Spleen (tissue), 11 donors: ENCODE data around the gene KIAA1549. TPM values are rescaled to one million over a fixed set of nuclear protein-coding genes. Genes with fewer than 3 reads are reported as not detected.

Experiments
- DNase-seq: peaks from one replicate; pipeline ENCODE4 v3.0.0-alpha.2; 2020
- H3K27ac ChIP-seq, 8 donors: fragments of 200-600 bp; sonication (generic) in 7 of 8; 1 replicate in 4 of 8; 2 replicates in 4 of 8; pipeline versions ENCODE4 v1.5.0 to v1.8.0; 2016 to 2021; ENCODE audit warnings: inconsistent platforms in 4 of 8, mild to moderate bottlenecking in 4 of 8, moderate library complexity in 1 of 8
- H3K27me3 ChIP-seq, 7 donors: fragments of 200-600 bp; sonication (generic) in 6 of 7; replicated peaks in 1 of 7; 1 replicate in 4 of 7; 2 replicates in 3 of 7; pipeline versions ENCODE4 v1.5.0 to v1.8.0; 2016 to 2021; ENCODE audit warnings: inconsistent platforms in 3 of 7, mild to moderate bottlenecking in 1 of 7
- H3K36me3 ChIP-seq, 6 donors: fragments of 200-600 bp; sonication (generic) in 5 of 6; 1 replicate in 4 of 6; 2 replicates in 2 of 6; pipeline versions ENCODE4 v1.5.0 to v1.8.0; 2016 to 2021; ENCODE audit warnings: inconsistent platforms in 2 of 6
- H3K4me1 ChIP-seq, 6 donors: fragments of 200-600 bp; sonication (generic) in 5 of 6; 1 replicate in 3 of 6; 2 replicates in 3 of 6; pipeline versions ENCODE4 v1.5.0 to v1.8.0; 2016 to 2021; ENCODE audit warnings: inconsistent platforms in 3 of 6
- H3K4me3 ChIP-seq, 8 donors: fragments of 200-600 bp; sonication (generic) in 7 of 8; 1 replicate in 4 of 8; 2 replicates in 4 of 8; pipeline versions ENCODE4 v1.5.0 to v1.8.0; 2016 to 2021; ENCODE audit warnings: inconsistent platforms in 4 of 8, mild to moderate bottlenecking in 4 of 8, moderate library complexity in 2 of 8
- H3K9me3 ChIP-seq, 8 donors: fragments of 200-600 bp; sonication (generic) in 7 of 8; 1 replicate in 4 of 8; 2 replicates in 4 of 8; pipeline versions ENCODE4 v1.5.0 to v1.8.0; 2016 to 2021; ENCODE audit warnings: inconsistent platforms in 4 of 8
- POLR2A ChIP-seq, 3 donors: fragments of 450-650 bp; IDR thresholded peaks; one replicate each; pipeline ENCODE4 v1.5.1; 2017; ENCODE audit warnings: antibody characterized with exemption in 3 of 3, mild to moderate bottlenecking in 1 of 3
- POLR2AphosphoS5 ChIP-seq, 3 donors: sonication (generic); formaldehyde crosslinking; IDR thresholded peaks; one replicate each; pipeline ENCODE4 v1.5.1; 2017; ENCODE audit warnings: antibody characterized with exemption in 3 of 3
- WGBS, 5 donors: extraction: QIAGEN DNeasy Blood & Tissue Kit in 3 of 5; methylation state at CpG; one replicate each; pipeline versions ENCODE4 v1.1.5 to v1.1.7; 2013 to 2018; 5-methylcytosine and 5-hydroxymethylcytosine counted together
- intact Hi-C: fragments of 100-400 bp; cut with DNase I; formaldehyde crosslinking; loops from one replicate; pipeline ENCODE4 v1.15.0; 2023; ENCODE audit warnings: low total_unique reads
- polyA plus RNA-seq, 3 donors: library from polyadenylated mRNA; stranded (reverse); fragments of 200-250 nt; gene quantifications; one replicate each; pipeline ENCODE4 v1.2.1, GENCODE V29; 2013
- total RNA-seq, 7 donors: library from RNA; depleted of rRNA in 3 of 7; stranded (reverse); fragments of >200 nt in 3 of 7; fragmentation: NEBNext Ultra II Directional in 4 of 7; extraction: Animal tissue kit (Norgen Biotek cat#: 25700) in 4 of 7; gene quantifications; one replicate each; pipeline versions ENCODE4 v1.1.0 to v1.2.1, GENCODE V29; 2016 to 2021
- TF ChIP-seq, protein P1 (sequence below), 11 experiments: fragments of 200-600 bp in 7 of 11; fragments of 450-650 bp in 4 of 11; sonication (generic) in 4 of 11; IDR thresholded peaks in 8 of 11; conservative IDR thresholded peaks in 3 of 11; 1 replicate in 7 of 11; 2 replicates in 4 of 11; pipeline versions ENCODE4 v1.4.0 to v1.8.0; 2016 to 2021; ENCODE audit warnings: antibody characterized with exemption in 11 of 11, inconsistent platforms in 4 of 11, mild to moderate bottlenecking in 1 of 11
- donor health status: healthy with polysubstance abuse.
- donor health status: DM: no; HTN: no; CAD: no; lungs with moderate emphysema.
- donor health status: DM: no; HTN: no; CAD: no.
- donor health status: Bipolar disorder and iron deficiency.
- donor health status: healthy.
- donor health status: DM: no; HTN: no; CAD: no.
- donor health status: DM: yes; HTN: yes; CAD: no.

KIAA1549 gene
- total and polyA plus RNA-seq, 10 donors: 0.03 to 1.8 (median 0.85) TPM

DNA sequence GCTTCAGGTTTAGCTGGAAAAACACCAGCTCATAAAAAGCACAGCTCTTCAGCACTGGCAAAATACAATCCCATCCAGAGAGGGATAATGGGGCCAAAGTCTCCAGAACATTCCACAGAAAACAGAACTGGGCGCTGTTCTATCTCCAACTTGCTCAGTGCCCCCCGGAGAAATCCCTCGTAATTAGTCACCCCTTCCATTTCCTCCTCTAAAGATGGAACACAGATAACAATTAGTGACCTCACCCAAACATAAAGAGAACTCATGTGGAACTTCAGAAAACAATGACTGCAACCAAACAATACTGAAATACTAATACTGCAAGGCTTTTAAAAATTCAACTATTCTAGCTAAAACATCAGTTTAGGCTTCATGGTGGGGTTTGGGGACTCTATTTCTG is 46.3 kb downstream of the KIAA1549 start:
- Histone ChIP-seq H3K27ac (no peak overlapping the region), H3K9me3 (no peaks in the 10 kb centered on the region), H3K4me1 (no peaks in the 10 kb centered on the region), H3K27me3 (no peaks in the 10 kb centered on the region), H3K4me3 (no peak overlapping the region), H3K36me3 (no peaks in the 10 kb centered on the region)
- intact Hi-C loops: no loop called here
- no peak for DNase-seq
- TF ChIP-seq POLR2A (IDR thresholded peaks at IDR 0.05) (no peak), POLR2AphosphoS5 (IDR thresholded peaks at IDR 0.05) (no peak)
- TF ChIP-seq, protein P1, sequence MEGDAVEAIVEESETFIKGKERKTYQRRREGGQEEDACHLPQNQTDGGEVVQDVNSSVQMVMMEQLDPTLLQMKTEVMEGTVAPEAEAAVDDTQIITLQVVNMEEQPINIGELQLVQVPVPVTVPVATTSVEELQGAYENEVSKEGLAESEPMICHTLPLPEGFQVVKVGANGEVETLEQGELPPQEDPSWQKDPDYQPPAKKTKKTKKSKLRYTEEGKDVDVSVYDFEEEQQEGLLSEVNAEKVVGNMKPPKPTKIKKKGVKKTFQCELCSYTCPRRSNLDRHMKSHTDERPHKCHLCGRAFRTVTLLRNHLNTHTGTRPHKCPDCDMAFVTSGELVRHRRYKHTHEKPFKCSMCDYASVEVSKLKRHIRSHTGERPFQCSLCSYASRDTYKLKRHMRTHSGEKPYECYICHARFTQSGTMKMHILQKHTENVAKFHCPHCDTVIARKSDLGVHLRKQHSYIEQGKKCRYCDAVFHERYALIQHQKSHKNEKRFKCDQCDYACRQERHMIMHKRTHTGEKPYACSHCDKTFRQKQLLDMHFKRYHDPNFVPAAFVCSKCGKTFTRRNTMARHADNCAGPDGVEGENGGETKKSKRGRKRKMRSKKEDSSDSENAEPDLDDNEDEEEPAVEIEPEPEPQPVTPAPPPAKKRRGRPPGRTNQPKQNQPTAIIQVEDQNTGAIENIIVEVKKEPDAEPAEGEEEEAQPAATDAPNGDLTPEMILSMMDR (IDR thresholded peaks at IDR 0.05 in 8 of 11, conservative IDR thresholded peaks at IDR 0.05 in 3 of 11): no peak
- 56 to 75% (median 64%) methylated on average over 3 of the region's 3 CpGs for WGBS, 5 donors

DNA sequence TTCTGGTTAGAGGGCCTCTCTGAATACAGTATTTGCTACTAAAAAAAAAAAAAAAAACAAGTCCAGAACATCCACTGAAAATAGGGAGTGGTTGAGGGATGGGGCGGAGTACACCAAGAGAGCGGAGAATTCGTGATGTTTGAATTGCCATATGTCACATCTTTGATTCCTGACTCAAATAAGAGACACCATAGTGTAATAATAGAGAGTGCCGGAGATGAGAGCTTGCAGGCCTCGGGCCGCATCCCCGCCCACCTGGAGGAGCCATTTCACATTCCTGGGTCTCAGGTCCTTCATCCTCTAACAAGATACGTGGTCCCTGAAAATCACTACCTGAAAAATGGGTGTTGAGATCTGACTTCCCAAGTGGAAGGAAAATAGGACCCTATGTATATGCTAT is 46.8 kb downstream of the KIAA1549 start:
- TF ChIP-seq POLR2A (IDR thresholded peaks at IDR 0.05): no peak
- TF ChIP-seq, protein P1 (IDR thresholded peaks at IDR 0.05 in 8 of 11, conservative IDR thresholded peaks at IDR 0.05 in 3 of 11): no peak
- no peak for TF ChIP-seq POLR2AphosphoS5 (IDR thresholded peaks at IDR 0.05)
- no peaks in the 10 kb centered on the region for H3K9me3 ChIP-seq
- intact Hi-C loops: no loop called here
- no peaks in the 10 kb centered on the region for H3K36me3 ChIP-seq
- DNase-seq: no peak
- H3K4me3 ChIP-seq: no peak overlapping the region
- no peaks in the 10 kb centered on the region for H3K4me1 ChIP-seq
- 86 to 95% (median 92%) methylated on average over 8 of the region's 8 CpGs for WGBS, 5 donors
- H3K27me3 ChIP-seq: no peaks in the 10 kb centered on the region
- H3K27ac ChIP-seq: no peak overlapping the region

DNA sequence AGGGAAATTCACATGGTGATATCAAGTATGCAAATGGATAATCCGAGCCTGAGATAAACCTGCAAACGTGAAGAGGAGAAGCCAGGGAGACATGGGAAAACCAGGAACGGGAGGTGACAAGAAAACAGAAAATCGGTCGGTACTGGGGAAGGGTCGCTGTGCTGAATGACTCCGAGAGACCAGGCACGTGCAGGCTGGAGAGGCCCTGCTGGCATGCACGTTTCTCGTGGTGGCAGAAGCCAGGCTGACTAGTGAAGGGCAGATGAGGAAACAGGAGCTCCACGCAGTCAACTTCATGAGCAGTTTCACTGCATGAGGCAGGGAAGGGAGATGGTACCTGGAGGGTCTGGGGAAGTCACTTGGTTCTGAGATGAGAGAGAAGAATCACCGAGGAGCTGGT is 48.3 kb downstream of the KIAA1549 start:
- intact Hi-C loops: no loop called here
- Histone ChIP-seq H3K36me3 (no peaks in the 10 kb centered on the region), H3K4me3 (no peak overlapping the region), H3K27ac (no peak overlapping the region), H3K4me1 (no peaks in the 10 kb centered on the region), H3K27me3 (no peaks in the 10 kb centered on the region), H3K9me3 (no peaks in the 10 kb centered on the region)
- TF ChIP-seq POLR2A (IDR thresholded peaks at IDR 0.05) (no peak), POLR2AphosphoS5 (IDR thresholded peaks at IDR 0.05) (no peak)
- TF ChIP-seq, protein P1 (IDR thresholded peaks at IDR 0.05 in 8 of 11, conservative IDR thresholded peaks at IDR 0.05 in 3 of 11): no peak
- no peak for DNase-seq
- 86 to 94% (median 91%) methylated on average over 12 of the region's 12 CpGs for WGBS, 5 donors

DNA sequence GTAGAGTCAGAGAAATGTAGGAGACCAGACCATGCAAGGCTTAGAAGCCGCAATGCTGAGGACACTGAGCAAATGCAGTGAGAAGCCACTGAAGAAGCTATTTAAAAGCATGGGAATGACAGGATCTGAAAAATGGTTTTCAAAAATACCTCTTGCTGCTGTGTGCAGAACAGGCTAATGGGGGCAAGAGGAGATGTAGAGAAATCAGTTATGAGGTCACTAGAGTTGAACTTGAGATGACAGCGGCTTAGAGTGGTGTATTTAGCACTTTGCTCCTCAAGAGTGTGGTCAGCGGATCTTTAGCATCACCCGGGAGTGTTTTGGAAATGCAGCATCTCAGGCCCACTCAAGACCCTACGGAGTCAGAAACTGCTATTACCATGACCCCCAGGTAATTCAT is 48.8 kb downstream of the KIAA1549 start:
- Histone ChIP-seq H3K9me3 (no peaks in the 10 kb centered on the region), H3K36me3 (no peaks in the 10 kb centered on the region), H3K27me3 (no peaks in the 10 kb centered on the region), H3K4me3 (no peak overlapping the region), H3K27ac (no peak overlapping the region), H3K4me1 (no peaks in the 10 kb centered on the region)
- TF ChIP-seq POLR2AphosphoS5 (IDR thresholded peaks at IDR 0.05) (no peak), POLR2A (IDR thresholded peaks at IDR 0.05) (no peak)
- TF ChIP-seq, protein P1 (IDR thresholded peaks at IDR 0.05 in 8 of 11, conservative IDR thresholded peaks at IDR 0.05 in 3 of 11): no peak
- WGBS, 5 donors: 92 to 98% (median 93%) methylated on average over 5 of the region's 5 CpGs
- intact Hi-C loops: no loop called here
- no peak for DNase-seq
